ENCODE data around the gene ARIH2. TPM values are rescaled to one million over a fixed set of nuclear protein-coding genes. Genes with fewer than 3 reads are reported as not detected.

ARIH2 gene
- total and polyA plus RNA-seq, 9 of the 15 experiments (the other 6 are each of a cell fraction or from before 2014, with no cell fraction given): 27.0 to 120 (median 108) TPM

- no peak for TF ChIP-seq E2F6 (IDR thresholded peaks at IDR 0.05; ENCODE audit: borderline replicate concordance in 1 of 2, extremely low read depth in 1 of 2, insufficient read depth in 1 of 2, insufficient read length in 1 of 2, low read depth in 1 of 2, low read length in 1 of 2, poor library complexity in 1 of 2, severe bottlenecking in 1 of 2)
- TF ChIP-seq AFF1 (IDR thresholded peaks at IDR 0.05; ENCODE audit: low read depth in 1 of 2, partially characterized antibody in 2 of 2): no peak
Observed at GRCh38 chr3:48991851-48992545, 73.4 kb downstream of the ARIH2 start (continued).

GRCh38 chr3:48993834-48994233 is 75.2 kb downstream of the ARIH2 start:
- Histone ChIP-seq H3K9ac (ENCODE audit: insufficient read depth in 1 of 2, low read depth in 2 of 2, low read length in 2 of 2) (no peak overlapping the region), H3K4me1 (replicated peaks in 1 of 2; ENCODE audit: control insufficient read depth in 2 of 2, insufficient read depth in 2 of 2, low read length in 2 of 2) (peaks cover 9 to 26% of the 10 kb centered on the region in 2 experiments), H3K4me2 (ENCODE audit: insufficient read depth, low read length) (no peak overlapping the region), H4K20me1 (replicated peaks; ENCODE audit: control insufficient read depth, insufficient read depth, low read length) (no peaks in the 10 kb centered on the region), H3K4me3 (no peak overlapping the region), H2AFZ (ENCODE audit: low read depth, low read length) (no peak overlapping the region), H3K9me1 (ENCODE audit: control insufficient read depth, insufficient read depth, low read length) (no peaks in the 10 kb centered on the region), H3K79me2 (ENCODE audit: control insufficient read depth, insufficient read depth, low read length) (no peaks in the 10 kb centered on the region), H3K27me3 (ENCODE audit: control insufficient read depth in 2 of 2, insufficient read depth in 2 of 2, low read length in 2 of 2) (no peaks in the 10 kb centered on the region), H3K36me3 (ENCODE audit: control insufficient read depth, insufficient read depth, low read length) (no peaks in the 10 kb centered on the region), H3K9me3 (replicated peaks; ENCODE audit: control insufficient read depth, insufficient read depth, low read depth, low read length) (no peaks in the 10 kb centered on the region), H3K27ac (ENCODE audit: extremely low read depth, low read depth, low read length) (no peak overlapping the region)
- no TSS peak for BruUV-seq (replicated peaks)
- in situ Hi-C loops (cut with MboI) (no loop called here), intact Hi-C loops (cut with micrococcal nuclease) (no loop called here)
- peak; percentile 51 for FAIRE-seq
- POLR2A ChIA-PET: interaction anchor here (0.7 kb wide), 1 partner anchor 14 kb away, joined by 4 read pairs; no protein-coding TSS in a partner anchor
- no peak for ATAC-seq
- DNase-seq (ENCODE audit: extremely low read depth in 1 of 4, low spot score in 3 of 4): no peak
- TF ChIP-seq ZNF830 (CRISPR knock-in tag; IDR thresholded peaks at IDR 0.05) (no peak), NRF1 (conservative IDR thresholded peaks at IDR 0.05 in 1 of 2, IDR thresholded peaks at IDR 0.05 in 1 of 2) (no peak), CREB3L1 (IDR thresholded peaks at IDR 0.05; ENCODE audit: borderline replicate concordance, low read depth) (no peak), ZBTB33 (CRISPR knock-in tag; IDR thresholded peaks at IDR 0.05) (no peak)
- CTCF ChIA-PET (ENCODE audit: low intra/inter-chr PET ratio): no interaction called here
